ENCODE data around the gene LTBP2.
"Not testable (repeated sequence)": the region's sequence is repeated elsewhere in the genome, so short reads cannot be mapped to it uniquely, and the experiment has no call there.

Gene LTBP2

DNA sequence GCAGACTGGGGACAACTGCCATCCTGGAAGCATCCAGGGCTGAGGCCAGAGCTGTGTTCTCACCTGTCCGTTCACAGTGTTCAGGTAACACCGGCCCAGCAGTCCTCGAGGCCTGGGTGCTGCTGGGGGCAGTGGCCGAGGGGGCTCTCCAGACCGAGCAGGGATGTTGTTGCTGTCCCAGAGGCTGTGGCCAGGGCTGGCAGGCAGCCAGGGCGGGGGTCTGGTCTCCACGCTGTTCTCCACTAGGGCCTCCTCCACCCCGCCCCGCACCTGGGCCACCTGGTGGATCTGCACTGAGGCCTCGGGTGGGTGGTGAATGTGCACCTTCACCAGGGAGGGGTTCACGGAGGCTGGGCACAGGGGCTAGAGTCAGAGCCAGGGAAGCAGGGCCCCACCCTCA, 61.0 kb downstream of the LTBP2 start:
- DNase-seq (ENCODE audit: low read depth), result no peak

DNA sequence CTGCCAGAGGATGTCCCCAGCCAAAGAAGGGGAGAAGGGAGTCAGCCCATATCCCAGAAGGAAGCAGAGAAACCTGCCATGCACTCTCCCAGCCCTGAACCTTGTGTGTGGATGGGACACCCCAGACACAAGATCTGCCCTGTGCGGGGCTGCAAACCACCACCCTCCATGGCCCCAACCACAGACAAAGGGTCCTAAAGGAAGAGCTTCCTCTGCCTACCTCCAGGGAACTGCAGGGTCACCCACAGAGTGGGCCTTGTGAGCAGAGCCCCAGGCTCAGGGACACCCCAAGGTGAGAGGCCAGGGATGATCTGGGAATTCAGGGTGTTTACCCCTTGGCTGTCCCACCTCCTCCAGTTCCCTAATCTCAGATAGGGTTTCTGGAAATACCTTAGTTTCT, 62.0 kb downstream of the LTBP2 start:
- no peak for DNase-seq (ENCODE audit: low read depth)

DNA sequence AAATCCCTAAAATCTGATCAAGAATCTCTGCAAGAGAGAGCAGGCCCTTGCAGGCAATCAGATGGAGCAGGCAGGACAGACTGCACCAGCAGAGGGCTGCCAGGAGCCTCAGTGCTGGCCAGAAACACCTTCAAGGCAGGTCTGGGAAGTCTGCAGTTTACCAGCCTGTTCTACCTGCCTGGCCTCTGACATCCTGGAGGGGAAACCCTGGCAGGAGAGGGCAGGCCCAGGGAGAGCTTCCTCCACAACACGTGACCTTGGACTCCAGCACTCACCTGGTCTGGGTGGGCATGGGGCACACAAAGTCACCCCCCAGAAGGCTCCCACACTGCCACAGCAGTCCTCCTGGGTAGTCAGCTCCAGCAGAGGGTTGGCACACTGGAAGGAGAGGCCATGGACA, 62.4 kb downstream of the LTBP2 start:
- no peak for DNase-seq (ENCODE audit: low read depth)

DNA sequence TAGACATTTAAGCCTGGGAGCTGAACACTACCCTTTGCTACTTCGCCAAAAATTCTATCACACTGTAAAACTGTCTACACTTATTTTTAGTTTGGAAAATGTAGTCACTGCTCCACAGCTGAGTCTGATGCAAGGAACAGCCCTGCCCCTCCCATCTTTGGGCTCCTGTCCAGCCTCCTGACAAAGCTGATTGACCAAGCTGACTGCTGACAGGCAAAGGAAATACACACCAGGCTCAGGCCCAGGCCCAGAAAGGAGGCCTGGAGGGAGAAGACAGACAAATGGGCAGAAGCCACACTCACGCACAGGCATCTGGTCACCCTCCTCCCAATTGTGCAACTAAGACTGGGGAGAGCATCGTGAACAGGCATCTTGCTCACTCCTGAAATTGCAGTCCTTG, 63.2 kb downstream of the LTBP2 start:
- DNase-seq (ENCODE audit: low read depth), result peak; percentile 80

DNA sequence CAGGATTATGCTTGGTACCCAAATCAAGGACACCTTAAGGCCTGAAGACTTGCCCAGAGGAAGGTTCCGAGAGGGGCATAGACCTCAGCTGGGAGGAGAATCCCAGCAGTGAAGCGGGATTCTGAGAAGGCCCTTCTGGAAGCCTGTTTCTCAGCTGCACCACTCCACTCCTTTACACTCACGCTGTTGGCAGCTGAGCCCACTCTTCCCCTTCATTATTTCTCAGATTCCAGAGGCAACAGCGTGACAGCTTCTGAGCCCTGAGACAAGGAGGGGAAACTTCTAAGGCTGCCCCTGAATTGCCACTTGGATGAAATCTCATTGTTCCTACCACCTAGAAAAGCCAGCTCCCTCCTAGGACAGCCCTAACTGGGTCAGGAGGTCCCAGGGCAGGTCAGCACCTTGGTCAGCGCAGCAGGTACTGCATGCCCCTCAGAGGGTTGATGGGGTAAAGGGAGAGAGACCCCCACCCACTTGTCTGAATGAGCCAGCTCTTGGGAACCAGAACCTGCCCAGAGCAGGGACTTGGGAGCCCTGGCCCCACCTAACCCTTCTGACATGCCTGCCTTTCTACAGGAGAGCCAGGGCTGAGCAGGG, 64.6 kb downstream of the LTBP2 start:
- DNase-seq (ENCODE audit: low read depth), result no peak

DNA sequence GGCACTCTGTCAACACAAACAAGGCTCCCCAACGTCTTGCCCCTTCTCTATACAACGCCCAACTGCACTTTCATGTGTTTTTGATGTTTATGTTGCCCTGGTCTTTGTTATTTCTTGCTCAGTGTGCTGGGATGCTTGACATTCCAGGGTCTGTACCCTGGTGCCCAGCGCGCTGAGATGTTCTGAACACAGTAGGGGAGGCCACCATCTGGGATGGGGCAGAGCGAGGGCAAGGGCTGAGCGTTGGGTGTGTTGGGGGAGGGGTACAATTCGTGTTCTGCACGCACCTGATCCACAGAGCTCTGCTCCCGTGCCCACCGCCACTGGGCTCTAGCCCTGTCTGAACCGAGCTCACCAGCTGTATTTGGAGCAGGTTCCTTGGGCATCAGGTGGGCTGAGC, 65.6 kb downstream of the LTBP2 start:
- DNase-seq (ENCODE audit: low read depth), result no peak

DNA sequence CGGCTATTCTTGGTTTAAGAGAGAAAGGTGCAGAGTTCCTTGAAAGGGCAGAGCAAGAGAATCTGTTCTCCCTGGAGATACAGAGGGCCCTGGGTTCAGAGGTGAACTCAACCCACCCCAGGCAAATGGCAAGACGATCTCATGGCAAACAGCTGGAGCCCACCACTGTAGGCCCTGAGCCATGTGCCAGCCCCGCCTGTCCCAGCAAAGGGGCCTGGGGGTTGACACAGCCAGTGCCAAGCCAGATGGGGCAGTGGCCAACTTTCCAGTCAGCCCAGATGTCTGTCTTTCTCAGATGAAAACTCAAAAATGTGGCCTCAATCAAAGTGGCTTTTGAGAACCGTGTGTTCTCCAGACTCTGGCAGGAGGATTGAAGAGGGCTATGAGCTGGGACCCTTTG, 66.7 kb downstream of the LTBP2 start:
- no peak for DNase-seq (ENCODE audit: low read depth)

DNA sequence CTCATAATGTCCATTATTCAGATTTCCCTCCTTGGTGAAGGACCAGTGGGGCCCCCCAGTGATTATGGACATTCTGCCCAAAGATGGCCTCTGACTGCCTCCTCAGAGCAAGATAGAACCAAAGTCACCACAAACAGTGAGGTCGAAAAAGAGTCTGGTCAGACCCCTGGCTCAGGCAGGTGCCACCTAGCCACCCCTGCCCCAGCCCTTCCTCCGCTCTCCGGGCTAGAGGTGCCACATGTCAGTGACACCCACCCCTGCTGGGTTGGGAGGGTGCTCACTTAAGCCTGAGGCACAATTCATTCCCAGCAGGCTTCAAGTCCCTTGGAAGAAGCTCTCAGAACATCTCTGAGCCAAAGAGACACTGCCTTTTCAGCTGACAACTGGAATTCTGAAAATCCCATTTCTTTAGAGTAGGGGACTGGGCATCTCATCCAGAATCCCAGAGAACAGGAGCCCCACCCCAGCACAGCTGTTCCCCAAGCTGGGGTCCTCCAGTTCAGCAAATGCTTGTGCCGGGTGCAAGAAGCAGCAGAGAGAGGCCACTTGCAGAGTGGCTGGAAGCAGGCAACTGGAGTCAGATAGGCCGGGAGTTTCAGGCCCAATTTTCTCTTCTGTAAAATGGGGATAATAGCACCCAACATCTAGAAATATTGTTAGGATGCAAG, 68.1 kb downstream of the LTBP2 start:
- DNase-seq (ENCODE audit: low read depth), result no peak

DNA sequence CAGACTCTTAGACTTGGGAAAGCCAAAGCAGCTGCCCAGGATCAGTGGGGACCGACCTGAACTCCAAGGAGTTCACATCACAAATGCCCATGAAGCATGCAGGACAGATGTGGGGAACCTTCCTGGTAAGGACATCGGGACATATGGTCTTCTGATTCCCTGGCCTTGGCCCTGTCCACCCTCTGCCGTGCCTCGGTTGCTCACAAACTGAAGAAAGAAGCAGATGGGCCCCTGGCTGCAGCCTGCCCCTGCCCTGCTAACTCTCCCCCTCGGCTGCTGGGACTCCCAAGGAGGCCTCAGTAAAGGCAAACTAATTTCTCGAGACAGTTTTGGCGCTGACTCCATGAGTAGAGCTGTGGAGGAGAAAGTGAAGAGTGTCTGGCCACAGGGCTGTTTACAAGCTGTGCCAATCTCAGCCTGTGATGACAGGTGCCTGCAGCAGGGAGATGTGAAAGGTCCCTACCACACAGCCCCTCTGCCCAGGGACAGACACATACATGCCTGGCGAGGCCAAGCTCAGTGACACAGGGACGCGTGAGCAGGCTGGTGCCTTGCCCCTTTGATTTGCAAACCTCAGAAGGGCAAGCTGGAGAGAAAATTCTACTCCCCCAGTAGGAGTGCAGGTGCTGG, 69.9 kb downstream of the LTBP2 start:
- no peak for DNase-seq (ENCODE audit: low read depth)

DNA sequence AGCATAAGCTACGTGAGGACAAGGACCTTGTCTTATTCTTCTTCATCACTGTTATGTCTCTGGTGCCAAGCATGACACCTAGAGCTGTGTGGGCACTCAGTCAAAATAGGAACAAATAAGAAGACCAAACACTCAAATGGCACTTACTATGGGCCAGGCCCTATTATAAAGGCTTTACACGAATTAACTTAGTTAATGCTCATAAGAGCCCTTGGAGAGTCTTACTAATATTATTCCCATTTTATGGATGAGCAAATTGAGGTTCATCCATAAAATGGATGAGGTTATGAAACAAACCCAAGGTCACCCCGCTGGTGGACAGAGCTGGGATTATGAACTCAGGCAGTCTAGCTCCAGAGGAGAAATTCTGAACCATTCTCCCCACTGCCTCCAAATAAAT, 70.8 kb downstream of the LTBP2 start:
- no peak for DNase-seq (ENCODE audit: low read depth)

DNA sequence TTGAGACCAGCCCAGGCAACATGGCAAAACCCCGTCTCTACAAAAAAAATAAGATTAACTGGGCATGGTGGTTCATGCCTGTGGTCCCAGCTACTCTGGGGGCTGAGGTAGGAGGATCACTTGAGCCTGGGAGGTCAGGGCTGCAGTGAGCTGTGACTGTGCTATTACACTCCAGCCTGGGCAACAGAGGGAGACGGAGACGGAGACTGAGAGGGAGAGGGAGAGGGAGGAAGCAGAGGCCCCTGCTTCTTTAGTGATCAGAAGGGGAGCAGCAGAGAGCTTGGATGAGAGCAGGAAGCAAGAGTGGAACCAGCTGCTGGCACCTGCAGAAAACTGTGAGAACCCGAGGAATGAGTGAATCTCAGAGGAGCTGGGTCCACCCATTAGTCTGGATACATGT, 72.5 kb downstream of the LTBP2 start:
- no peak for DNase-seq (ENCODE audit: low read depth)

DNA sequence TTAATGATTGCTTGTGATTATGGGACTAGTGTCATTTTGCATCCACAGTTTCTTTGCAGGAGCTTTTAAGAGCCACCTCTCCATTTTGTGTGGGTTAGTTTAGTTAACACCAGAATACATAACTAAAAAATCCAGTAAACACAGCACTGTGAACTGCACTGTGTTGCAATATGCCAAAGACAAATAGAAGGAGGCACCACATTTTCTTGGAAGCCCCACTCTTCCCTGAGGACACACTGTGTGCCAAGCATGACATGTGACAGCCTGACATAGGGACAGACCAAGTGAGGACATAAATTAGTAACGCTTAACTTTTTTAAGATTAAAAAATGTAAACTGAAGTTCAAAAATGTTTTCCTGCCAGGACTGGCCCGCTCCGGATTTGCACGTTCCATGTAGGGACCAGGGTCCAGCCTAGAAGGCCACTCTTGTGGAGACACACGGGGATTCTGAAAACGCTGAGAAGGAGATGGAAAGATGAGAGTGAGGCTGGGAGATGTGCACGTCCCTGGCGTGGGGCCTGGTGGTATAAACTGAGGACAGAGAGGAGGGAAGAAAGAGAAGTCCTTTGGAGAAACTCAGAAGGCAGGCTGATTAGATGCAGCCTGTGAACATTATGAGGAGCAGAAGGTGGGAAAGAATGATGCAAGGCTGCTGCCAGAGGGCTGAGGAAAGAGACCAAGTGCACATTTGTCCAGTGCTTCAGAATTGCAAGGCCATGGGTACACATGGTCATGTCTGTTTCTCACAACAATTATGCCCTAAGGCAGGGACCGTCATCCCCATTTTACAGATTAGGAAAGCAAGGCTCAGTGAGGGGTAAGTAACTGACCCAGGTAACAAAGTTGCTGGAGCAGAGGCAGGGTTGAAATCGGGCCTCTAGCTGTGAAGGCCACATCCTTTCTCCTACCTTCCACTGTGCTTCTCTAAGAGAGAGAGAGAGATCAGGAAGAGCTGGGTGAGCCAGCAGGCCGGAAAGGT, 73.3 kb downstream of the LTBP2 start:
- no peak for DNase-seq (ENCODE audit: low read depth)

DNA sequence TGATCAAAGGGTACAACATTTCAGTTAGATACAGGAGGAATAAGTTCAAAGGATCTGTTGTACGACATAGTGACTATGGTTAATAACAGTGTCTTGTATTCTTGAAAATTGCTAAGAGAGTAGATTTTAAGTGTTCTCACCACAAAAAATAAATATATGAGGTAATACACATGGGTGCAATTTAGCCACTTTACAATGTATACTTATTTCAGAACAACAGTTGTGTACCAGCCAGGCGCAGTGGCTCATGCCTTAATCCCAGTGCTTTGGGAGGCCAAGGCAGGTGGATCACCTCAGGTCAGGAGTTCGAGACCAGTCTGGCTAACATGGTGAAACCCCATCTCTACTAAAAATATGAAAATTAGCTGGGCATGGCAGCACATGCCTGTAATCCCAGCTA, 75.7 kb downstream of the LTBP2 start:
- not testable (repeated sequence) for DNase-seq (ENCODE audit: low read depth)

DNA sequence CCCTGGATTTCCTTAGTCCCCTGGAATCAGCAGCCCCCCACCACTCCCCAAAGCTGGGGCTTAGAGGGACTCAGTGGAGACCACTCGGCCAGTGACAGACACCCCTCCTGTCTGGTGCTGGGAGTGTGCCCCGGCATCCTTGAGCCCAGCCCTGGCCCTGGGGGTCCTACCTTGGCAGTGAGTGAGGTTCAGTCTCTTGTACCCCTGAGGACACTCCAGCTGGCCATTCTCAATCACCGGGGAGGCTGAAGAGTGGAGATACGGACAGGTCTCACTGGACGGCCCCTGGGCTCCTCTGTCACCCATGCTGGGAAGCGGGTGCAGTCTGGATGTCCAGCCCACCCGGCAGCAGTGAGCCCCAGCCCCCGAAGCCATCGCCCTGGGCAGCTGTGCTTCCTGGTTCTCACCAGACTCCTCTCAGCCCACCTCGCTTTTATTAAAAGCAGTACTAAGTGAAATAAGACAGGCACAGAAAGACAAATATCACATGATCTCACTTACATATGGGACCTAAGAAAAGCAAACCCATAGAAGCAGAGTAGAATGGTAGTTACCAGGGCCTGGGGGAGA, 76.2 kb downstream of the LTBP2 start:
- DNase-seq (ENCODE audit: low read depth), result no peak

DNA sequence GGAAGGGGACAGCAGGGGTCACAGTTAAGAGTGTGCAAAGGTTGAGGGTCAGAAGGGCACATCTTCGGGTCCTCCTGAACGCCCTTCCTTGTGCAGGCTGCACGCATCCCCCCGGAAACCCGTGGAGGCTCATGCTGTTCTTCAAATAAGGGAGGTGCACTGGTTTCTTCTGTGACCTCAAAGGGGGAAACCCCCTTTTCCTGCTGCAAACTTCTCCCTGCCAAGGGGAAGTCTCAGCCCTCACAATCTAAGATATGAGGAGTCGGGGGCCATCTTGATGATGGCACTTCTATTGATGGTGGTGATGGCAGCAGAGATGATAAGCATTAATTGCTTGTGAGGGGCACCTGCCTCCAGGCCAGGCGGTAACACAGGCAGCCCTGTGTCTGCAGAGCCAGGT, 78.5 kb downstream of the LTBP2 start:
- no peak for DNase-seq (ENCODE audit: low read depth)

DNA sequence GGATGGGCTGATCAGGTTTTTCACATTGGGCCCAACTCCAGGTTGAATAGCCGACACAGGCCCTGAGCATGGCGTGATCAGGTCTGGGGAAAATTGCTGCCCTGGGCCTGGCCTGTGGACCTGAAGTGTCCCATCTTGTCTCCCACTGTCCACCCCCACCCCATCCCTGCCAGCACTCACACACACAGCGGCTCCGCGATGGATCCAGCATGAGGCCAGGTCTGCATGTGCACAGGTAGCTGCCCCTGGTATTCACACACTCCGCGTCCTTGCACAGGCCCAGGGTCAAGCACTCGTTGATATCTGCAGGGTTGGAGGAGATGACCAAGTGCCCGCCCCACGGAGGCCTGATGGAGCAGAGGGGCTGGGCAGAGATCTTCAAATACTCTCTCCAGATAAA, 79.8 kb downstream of the LTBP2 start:
- DNase-seq (ENCODE audit: low read depth), result no peak

DNA sequence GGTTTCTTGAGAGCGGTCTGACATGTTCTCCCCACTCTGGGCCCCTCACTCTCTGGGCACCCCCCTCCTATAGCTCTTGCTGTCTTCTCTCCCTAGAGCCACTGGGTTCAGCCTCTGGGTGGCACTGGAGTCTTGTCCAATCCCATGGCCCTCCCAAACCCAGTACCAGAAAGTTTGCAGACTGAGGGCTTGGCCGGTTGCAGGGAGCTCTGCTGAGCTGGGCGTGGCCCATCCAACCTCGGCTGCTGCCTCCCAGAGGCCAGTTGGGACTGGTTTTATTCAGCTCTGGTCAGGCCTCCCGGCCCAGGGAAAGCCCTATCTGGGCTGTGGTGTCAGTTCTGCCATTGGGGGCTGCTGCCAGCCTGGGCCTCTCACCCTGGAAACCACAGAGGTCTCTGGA, 80.6 kb downstream of the LTBP2 start:
- DNase-seq (ENCODE audit: low read depth), result no peak

DNA sequence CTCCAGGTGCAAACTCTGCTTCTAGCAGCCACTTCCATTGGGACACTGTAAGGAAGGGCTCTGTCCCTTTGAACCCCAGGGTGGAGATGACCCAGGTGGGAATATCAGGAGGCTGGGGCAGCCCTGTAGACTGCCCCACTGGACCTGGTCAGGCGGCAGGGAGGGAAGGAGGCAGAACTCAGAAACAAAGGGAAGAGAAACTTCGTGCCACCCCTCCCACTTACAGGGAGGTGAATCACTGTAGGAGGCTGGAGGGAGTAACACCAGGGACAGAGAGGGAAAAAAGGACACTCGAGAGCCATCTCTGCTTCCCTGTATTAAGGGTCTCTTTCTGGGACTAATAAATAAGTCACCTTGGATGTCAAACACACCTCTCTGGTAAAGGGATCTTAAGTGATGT, 81.0 kb downstream of the LTBP2 start:
- DNase-seq (ENCODE audit: low read depth), result no peak

DNA sequence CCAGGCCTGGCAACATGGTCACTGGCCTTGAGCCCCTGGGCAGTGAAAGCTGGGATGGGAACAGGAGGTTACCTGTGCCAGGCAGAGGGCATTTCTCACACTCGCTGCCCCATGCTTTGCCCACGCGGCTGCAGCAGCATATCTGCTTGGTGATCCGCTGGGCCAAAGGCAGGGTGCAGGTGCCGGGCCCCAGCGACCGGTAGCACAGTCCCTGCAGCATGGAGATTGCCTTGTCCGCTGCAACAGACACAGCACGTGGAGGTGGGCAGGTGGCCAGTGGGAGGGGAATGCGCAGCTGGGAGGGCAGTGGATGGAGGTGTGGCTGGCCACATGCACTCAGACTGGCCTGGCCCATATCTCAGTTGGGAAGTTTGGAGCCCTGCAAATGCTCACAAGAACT, 83.2 kb downstream of the LTBP2 start:
- no peak for DNase-seq (ENCODE audit: low read depth)

DNA sequence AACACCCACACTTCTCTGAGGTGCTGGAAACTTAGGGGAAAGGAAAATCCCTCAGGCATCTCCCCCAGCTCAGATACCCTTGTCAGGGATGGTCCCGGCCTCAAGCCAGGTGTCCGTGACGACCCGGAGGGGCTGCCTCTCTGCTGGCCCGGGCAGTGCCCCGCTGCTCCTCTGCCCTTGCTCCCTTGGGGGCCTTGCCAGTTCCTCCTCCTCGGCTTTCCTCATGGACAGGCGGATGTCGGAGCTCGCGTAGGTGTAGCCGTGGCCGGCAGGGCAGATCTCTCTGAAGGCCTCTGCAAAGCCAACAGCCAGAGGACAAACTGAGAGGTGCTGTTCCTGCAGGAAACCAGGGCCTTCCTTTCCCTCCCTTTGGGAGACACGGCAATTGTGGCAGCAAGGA, 83.6 kb downstream of the LTBP2 start:
- no peak for DNase-seq (ENCODE audit: low read depth)

DNA sequence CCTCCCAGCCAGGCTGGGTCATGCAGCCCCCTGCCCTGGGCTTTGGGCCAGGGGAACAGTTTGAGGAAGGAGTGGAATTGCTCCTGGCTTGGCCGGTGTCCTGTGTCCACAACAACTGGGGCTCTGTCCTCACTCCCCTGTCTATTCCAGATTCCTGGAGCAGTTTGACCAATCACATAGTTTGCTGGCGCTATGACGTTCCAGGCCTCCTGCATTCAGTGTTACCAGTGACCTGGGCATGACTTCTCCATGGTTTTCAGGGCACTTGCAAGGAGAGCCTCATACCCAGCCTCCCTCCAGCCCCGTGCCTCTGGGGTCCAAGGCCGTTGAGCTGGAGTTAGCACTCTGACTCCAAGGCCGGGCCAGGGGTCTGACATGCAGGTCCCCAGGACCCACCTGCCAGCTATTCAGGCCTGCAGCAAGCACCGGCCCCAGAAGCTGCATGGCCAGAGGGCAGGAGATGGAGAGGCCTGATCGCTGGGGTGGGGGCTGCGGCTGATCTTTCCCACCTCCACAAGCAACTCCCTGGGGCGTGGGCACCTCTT, 84.2 kb downstream of the LTBP2 start:
- DNase-seq (ENCODE audit: low read depth), result no peak

Data from GM04503 (cell line).